Hepatocyte (in vitro differentiated cells): ENCODE data around the gene ITPK1. TPM values are rescaled to one million over a fixed set of nuclear protein-coding genes. Genes with fewer than 3 reads are reported as not detected.

ENCODE experiments used
- DNase-seq: peaks from one replicate; pipeline ENCODE4 v3.0.0-alpha.2; 2016; ENCODE audit warnings: low spot score
- H2AFZ ChIP-seq: fragments of 200-600 bp; sonication (generic); 2 replicates; pipeline ENCODE4 v1.6.0; 2016; ENCODE audit warnings: antibody characterized with exemption, mild to moderate bottlenecking
- H3K27ac ChIP-seq: fragments of 200-600 bp; sonication (generic); 2 replicates; pipeline ENCODE4 v1.5.1; 2016; ENCODE audit warnings: mild to moderate bottlenecking
- H3K27me3 ChIP-seq: fragments of 200-600 bp; sonication (generic); 2 replicates; pipeline ENCODE4 v1.6.1; 2016
- H3K36me3 ChIP-seq: fragments of 200-600 bp; sonication (generic); replicated peaks from 2 replicates; pipeline ENCODE4 v1.5.1; 2016; ENCODE audit warnings: low read depth; ENCODE audit not compliant: insufficient read depth
- H3K4me1 ChIP-seq: fragments of 200-600 bp; sonication (generic); 2 replicates; pipeline ENCODE4 v1.5.1; 2016; ENCODE audit warnings: mild to moderate bottlenecking, moderate library complexity; ENCODE audit not compliant: insufficient read depth
- H3K4me2 ChIP-seq: fragments of 200-600 bp; sonication (generic); 2 replicates; pipeline ENCODE4 v1.6.0; 2016
- H3K4me3 ChIP-seq: fragments of 200-600 bp; sonication (generic); 2 replicates; pipeline ENCODE4 v1.5.1; 2016; ENCODE audit warnings: mild to moderate bottlenecking
- H3K79me2 ChIP-seq: fragments of 200-600 bp; sonication (generic); 2 replicates; pipeline ENCODE4 v1.6.0; 2017; ENCODE audit warnings: mild to moderate bottlenecking
- H3K9me2 ChIP-seq: fragments of 200-600 bp; sonication (generic); replicated peaks from 2 replicates; pipeline ENCODE4 v1.6.0; 2017; ENCODE audit warnings: mild to moderate bottlenecking; ENCODE audit not compliant: insufficient read depth
- H3K9me3 ChIP-seq: fragments of 200-600 bp; sonication (generic); 2 replicates; pipeline ENCODE4 v1.5.1; 2016; ENCODE audit warnings: low read depth, mild to moderate bottlenecking
- H4K20me1 ChIP-seq: fragments of 200-600 bp; sonication (generic); 2 replicates; pipeline ENCODE4 v1.6.0; 2016; ENCODE audit warnings: mild to moderate bottlenecking; ENCODE audit not compliant: insufficient read depth, poor library complexity, severe bottlenecking
- EZH2 ChIP-seq: fragments of 200-600 bp; sonication (generic); IDR thresholded peaks from 2 replicates; pipeline ENCODE4 v1.6.1; 2016; ENCODE audit warnings: antibody characterized with exemption, mild to moderate bottlenecking, borderline replicate concordance
- EZH2phosphoT487 ChIP-seq: fragments of 200-600 bp; sonication (generic); IDR thresholded peaks from one replicate; pipeline ENCODE4 v1.6.1; 2018; ENCODE audit warnings: antibody characterized with exemption, mild to moderate bottlenecking, low read depth, moderate library complexity; ENCODE audit not compliant: unreplicated experiment, severe bottlenecking
- WGBS: methylation state at CpG from one replicate; pipeline ENCODE4 v1.1.6; 2016; ENCODE audit warnings: low lambda C conversion rate; ENCODE audit errors: missing lambda C conversion rate; 5-methylcytosine and 5-hydroxymethylcytosine counted together
- polyA plus RNA-seq: library from polyadenylated mRNA; unstranded; fragments of >200 nt; fragmentation: Nextera tagmentation; extraction: Ambion mirVana; gene quantifications from 2 replicates; pipeline ENCODE4 v1.2.1, GENCODE V29; 2016
- total RNA-seq: library from RNA; depleted of rRNA; stranded (reverse); fragments of >200 nt; gene quantifications from 2 replicates; pipeline ENCODE4 v1.2.3, GENCODE V29; 2014
- TF ChIP-seq, protein P1 (sequence below): fragments of 200-600 bp; sonication (generic); IDR thresholded peaks from 2 replicates; pipeline ENCODE4 v1.5.1; 2016; ENCODE audit warnings: antibody characterized with exemption, mild to moderate bottlenecking; ENCODE audit not compliant: poor library complexity

Gene ITPK1
- total and polyA plus RNA-seq, 2 experiments from 2014 or later = 49.8 to 66.7 TPM

- Histone ChIP-seq H3K4me2 (no peak overlapping the region), H4K20me1 (no peaks in the 10 kb centered on the region), H3K4me3 (no peak overlapping the region), H3K27ac (no peak overlapping the region), H3K4me1 (no peaks in the 10 kb centered on the region), H3K27me3 (no peaks in the 10 kb centered on the region), H3K9me2 (no peaks in the 10 kb centered on the region), H3K36me3 (no peaks in the 10 kb centered on the region), H3K79me2 (no peaks in the 10 kb centered on the region), H2AFZ (no peak overlapping the region), H3K9me3 (no peaks in the 10 kb centered on the region)
- DNase-seq = no peak
- 96% methylated on average over 12 of the region's 12 CpGs for WGBS
- no peak for TF ChIP-seq EZH2
- TF ChIP-seq, protein P1, sequence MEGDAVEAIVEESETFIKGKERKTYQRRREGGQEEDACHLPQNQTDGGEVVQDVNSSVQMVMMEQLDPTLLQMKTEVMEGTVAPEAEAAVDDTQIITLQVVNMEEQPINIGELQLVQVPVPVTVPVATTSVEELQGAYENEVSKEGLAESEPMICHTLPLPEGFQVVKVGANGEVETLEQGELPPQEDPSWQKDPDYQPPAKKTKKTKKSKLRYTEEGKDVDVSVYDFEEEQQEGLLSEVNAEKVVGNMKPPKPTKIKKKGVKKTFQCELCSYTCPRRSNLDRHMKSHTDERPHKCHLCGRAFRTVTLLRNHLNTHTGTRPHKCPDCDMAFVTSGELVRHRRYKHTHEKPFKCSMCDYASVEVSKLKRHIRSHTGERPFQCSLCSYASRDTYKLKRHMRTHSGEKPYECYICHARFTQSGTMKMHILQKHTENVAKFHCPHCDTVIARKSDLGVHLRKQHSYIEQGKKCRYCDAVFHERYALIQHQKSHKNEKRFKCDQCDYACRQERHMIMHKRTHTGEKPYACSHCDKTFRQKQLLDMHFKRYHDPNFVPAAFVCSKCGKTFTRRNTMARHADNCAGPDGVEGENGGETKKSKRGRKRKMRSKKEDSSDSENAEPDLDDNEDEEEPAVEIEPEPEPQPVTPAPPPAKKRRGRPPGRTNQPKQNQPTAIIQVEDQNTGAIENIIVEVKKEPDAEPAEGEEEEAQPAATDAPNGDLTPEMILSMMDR = no peak
- no peak for TF ChIP-seq EZH2phosphoT487
Observed at GRCh38 chr14:92946847-92947545, 168.7 kb downstream of the ITPK1 start.

- TF ChIP-seq, protein P1 = no peak
- TF ChIP-seq EZH2 (no peak), EZH2phosphoT487 (no peak)
- H4K20me1 ChIP-seq = no peaks in the 10 kb centered on the region
- WGBS = 94% methylated on average over 38 of the region's 38 CpGs
- no peaks in the 10 kb centered on the region for H3K36me3 ChIP-seq
- no peaks in the 10 kb centered on the region for H3K9me3 ChIP-seq
- no peaks in the 10 kb centered on the region for H3K27me3 ChIP-seq
- no peaks in the 10 kb centered on the region for H3K4me1 ChIP-seq
- no peak overlapping the region for H3K27ac ChIP-seq
- no peak overlapping the region for H3K4me2 ChIP-seq
- no peak overlapping the region for H2AFZ ChIP-seq
- DNase-seq = no peak
- H3K79me2 ChIP-seq = no peaks in the 10 kb centered on the region
- no peak overlapping the region for H3K4me3 ChIP-seq
- H3K9me2 ChIP-seq = no peaks in the 10 kb centered on the region
Observed at GRCh38 chr14:92945959-92946846, 169.5 kb downstream of the ITPK1 start.

- no peak for TF ChIP-seq EZH2
- no peak for TF ChIP-seq EZH2phosphoT487
- TF ChIP-seq, protein P1 = no peak
- Histone ChIP-seq H3K9me2 (no peaks in the 10 kb centered on the region), H3K4me3 (no peak overlapping the region), H3K36me3 (no peaks in the 10 kb centered on the region), H3K27ac (no peak overlapping the region), H3K9me3 (no peaks in the 10 kb centered on the region), H4K20me1 (no peaks in the 10 kb centered on the region), H3K4me1 (no peaks in the 10 kb centered on the region), H3K79me2 (no peaks in the 10 kb centered on the region), H3K4me2 (no peak overlapping the region), H3K27me3 (no peaks in the 10 kb centered on the region), H2AFZ (no peak overlapping the region)
- no peak for DNase-seq
- WGBS = 92% methylated on average over 12 of the region's 12 CpGs
Observed at GRCh38 chr14:92945544-92945943, 170.2 kb downstream of the ITPK1 start.
